HepG2 (cell line): Measurements from ENCODE around the gene SMYD5. TPM values are rescaled to one million over a fixed set of nuclear protein-coding genes. Genes with fewer than 3 reads are reported as not detected.
A peak's percentile ranks its signal among the peaks of the same experiment; 100 is the strongest.

Source experiments
- BRCA1 ChIP-seq: sonication (generic); formaldehyde crosslinking; IDR thresholded peaks from 2 replicates; pipeline ENCODE4 v1.4.0; 2020; ENCODE audit warnings: missing genetic modification reagents
- ETV6 ChIP-seq: sonication (generic); formaldehyde crosslinking; conservative IDR thresholded peaks from 2 replicates; pipeline ENCODE4 v1.4.0; 2020; ENCODE audit warnings: missing genetic modification reagents
- KIAA2018 ChIP-seq: sonication (generic); formaldehyde crosslinking; IDR thresholded peaks from 2 replicates; pipeline ENCODE4 v1.5.0; 2020; ENCODE audit warnings: mild to moderate bottlenecking, missing genetic modification reagents, borderline replicate concordance
- ZNF451 ChIP-seq: sonication (generic); formaldehyde crosslinking; IDR thresholded peaks from 2 replicates; pipeline ENCODE4 v1.5.0; 2020; ENCODE audit warnings: mild to moderate bottlenecking, missing genetic modification reagents
- ZNF501 ChIP-seq: sonication (generic); formaldehyde crosslinking; IDR thresholded peaks from 2 replicates; pipeline ENCODE4 v1.5.1; 2020; ENCODE audit warnings: mild to moderate bottlenecking, moderate library complexity, missing genetic modification reagents
- polyA plus RNA-seq, 8 experiments: library from polyadenylated mRNA; depleted of rRNA in 3 of 8; stranded (reverse) in 7 of 8; unstranded in 1 of 8; fragments of >200 nt; fragmentation: Illumina TruSeq in 4 of 8; extraction: Trizol in 4 of 8; gene quantifications; 2 replicates each; pipeline versions ENCODE4 v1.2.1 to v1.2.3, GENCODE V29; 2011 to 2016; ENCODE audit warnings: low read depth in 4 of 8, missing spikeins in 1 of 8, mixed read lengths in 1 of 8; ENCODE audit not compliant: insufficient read depth in 1 of 8
- total RNA-seq, 5 experiments: library from RNA; depleted of rRNA; stranded (reverse); fragments of >200 nt; fragmentation: Illumina TruSeq; extraction: Trizol; gene quantifications; 2 replicates each; pipeline ENCODE4 v1.2.3, GENCODE V29; 2016; ENCODE audit warnings: low read depth in 1 of 5
- TF ChIP-seq, protein P1 (sequence below), 2 experiments: fragments of 450-650 bp in 1 of 2; sonication (generic) in 1 of 2; formaldehyde crosslinking in 1 of 2; IDR thresholded peaks; 2 replicates each; pipeline versions ENCODE4 v1.6.1 to v1.8.0; 2016 to 2022; ENCODE audit warnings: antibody characterized with exemption in 1 of 2, mild to moderate bottlenecking in 1 of 2, missing genetic modification reagents in 1 of 2
- TF ChIP-seq, protein P2 (sequence below): IDR thresholded peaks from 2 replicates; pipeline ENCODE4 v1.6.1; 2016; ENCODE audit warnings: missing compliant biosample characterization, missing genetic modification reagents, borderline replicate concordance

Gene SMYD5
- total and polyA plus RNA-seq, 2 of the 13 experiments (the other 11 are each of a cell fraction or from before 2014, with no cell fraction given), result 55.8 to 70.4 TPM

DNA sequence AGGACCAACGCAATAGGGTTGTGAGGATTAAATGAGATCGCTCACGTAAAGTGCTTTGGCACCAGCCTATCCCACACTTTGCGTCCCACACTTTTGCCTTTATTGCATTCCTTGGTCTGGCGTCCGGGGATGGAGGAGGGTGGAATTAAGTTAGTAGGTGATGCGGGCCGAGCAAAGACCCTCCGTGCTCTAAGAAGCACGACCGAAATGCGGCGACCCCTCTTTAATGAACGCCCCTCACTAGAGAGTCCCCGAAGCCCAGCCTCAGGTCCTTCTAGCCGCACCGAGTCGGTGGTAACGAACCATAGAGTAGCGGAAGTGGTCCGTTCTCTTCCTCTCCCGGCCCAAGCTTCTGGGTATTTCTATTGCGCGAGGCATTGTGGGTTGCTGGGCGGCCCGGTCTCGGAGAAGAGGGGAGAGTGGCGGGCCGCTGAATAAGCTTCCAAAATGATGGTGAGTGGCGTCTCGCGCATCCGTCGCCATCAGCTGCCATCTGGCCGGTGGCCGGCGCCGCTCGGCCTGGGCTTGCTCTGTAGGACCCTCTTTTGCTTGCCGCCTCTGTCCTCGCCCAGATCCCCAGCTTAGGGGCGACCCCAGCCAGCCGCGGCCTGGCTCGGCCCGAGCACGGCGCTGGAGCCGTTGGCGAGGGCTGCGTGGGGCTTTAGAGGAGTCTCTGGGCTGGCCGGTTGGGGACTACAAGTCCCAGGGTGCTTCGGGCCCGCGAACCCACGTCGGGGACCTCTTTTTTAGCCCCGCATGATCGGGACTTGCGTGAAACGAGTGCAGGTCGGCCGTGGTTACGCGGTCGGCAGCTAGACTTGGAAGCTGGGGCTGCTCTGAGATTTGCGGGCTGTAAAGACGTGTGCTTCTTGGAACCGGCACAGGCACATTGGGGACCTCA, 20.1 kb downstream of the SMYD5 start, which contains the start of gene CCT7 (continued):
- TF ChIP-seq, protein P1, sequence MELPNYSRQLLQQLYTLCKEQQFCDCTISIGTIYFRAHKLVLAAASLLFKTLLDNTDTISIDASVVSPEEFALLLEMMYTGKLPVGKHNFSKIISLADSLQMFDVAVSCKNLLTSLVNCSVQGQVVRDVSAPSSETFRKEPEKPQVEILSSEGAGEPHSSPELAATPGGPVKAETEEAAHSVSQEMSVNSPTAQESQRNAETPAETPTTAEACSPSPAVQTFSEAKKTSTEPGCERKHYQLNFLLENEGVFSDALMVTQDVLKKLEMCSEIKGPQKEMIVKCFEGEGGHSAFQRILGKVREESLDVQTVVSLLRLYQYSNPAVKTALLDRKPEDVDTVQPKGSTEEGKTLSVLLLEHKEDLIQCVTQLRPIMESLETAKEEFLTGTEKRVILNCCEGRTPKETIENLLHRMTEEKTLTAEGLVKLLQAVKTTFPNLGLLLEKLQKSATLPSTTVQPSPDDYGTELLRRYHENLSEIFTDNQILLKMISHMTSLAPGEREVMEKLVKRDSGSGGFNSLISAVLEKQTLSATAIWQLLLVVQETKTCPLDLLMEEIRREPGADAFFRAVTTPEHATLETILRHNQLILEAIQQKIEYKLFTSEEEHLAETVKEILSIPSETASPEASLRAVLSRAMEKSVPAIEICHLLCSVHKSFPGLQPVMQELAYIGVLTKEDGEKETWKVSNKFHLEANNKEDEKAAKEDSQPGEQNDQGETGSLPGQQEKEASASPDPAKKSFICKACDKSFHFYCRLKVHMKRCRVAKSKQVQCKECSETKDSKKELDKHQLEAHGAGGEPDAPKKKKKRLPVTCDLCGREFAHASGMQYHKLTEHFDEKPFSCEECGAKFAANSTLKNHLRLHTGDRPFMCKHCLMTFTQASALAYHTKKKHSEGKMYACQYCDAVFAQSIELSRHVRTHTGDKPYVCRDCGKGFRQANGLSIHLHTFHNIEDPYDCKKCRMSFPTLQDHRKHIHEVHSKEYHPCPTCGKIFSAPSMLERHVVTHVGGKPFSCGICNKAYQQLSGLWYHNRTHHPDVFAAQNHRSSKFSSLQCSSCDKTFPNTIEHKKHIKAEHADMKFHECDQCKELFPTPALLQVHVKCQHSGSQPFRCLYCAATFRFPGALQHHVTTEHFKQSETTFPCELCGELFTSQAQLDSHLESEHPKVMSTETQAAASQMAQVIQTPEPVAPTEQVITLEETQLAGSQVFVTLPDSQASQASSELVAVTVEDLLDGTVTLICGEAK (IDR thresholded peaks at IDR 0.05), result peak; percentile 70
- TF ChIP-seq, protein P1 (CRISPR knock-in tag; IDR thresholded peaks at IDR 0.05), result peak; percentile 81
- TF ChIP-seq ZNF501 (peak; percentile 89), BRCA1 (CRISPR knock-in tag) (peak; percentile 91; the same call in 1 of the 2 replicates), KIAA2018 (CRISPR knock-in tag) (0 out of 2 replicates have a peak, but pooled peaks have one; percentile 38), ZNF451 (CRISPR knock-in tag) (no peak; the same call in 1 of the 2 replicates), ETV6 (peak; percentile 84)
- TF ChIP-seq, protein P2, sequence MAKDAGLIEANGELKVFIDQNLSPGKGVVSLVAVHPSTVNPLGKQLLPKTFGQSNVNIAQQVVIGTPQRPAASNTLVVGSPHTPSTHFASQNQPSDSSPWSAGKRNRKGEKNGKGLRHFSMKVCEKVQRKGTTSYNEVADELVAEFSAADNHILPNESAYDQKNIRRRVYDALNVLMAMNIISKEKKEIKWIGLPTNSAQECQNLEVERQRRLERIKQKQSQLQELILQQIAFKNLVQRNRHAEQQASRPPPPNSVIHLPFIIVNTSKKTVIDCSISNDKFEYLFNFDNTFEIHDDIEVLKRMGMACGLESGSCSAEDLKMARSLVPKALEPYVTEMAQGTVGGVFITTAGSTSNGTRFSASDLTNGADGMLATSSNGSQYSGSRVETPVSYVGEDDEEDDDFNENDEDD, result peak; percentile 75; the same call in 1 of the 2 replicates
